H9 (cell line): ENCODE measurements around the gene HS2ST1. TPM values are rescaled to one million over a fixed set of nuclear protein-coding genes. Genes with fewer than 3 reads are reported as not detected.
"Not testable (repeated sequence)": the region's sequence is repeated elsewhere in the genome, so short reads cannot be mapped to it uniquely, and the experiment has no call there.

Experiments
- DNase-seq: peaks from one replicate; pipeline ENCODE4 v3.0.0-alpha.2; 2017
- H2AFZ ChIP-seq: one replicate; pipeline ENCODE4 v1.6.1; 2013; ENCODE audit warnings: mild to moderate bottlenecking, low read length, control low read depth, moderate library complexity
- H2AK5ac ChIP-seq: 2 replicates; pipeline ENCODE4 v1.6.1; 2013; ENCODE audit warnings: low read length, control low read depth, mixed read lengths; ENCODE audit not compliant: insufficient read length
- H2BK120ac ChIP-seq: one replicate; pipeline ENCODE4 v1.6.1; 2013; ENCODE audit warnings: low read depth, mild to moderate bottlenecking, low read length, control low read depth, inconsistent platforms; ENCODE audit not compliant: poor library complexity, severe bottlenecking
- H2BK12ac ChIP-seq: 2 replicates; pipeline ENCODE4 v1.6.1; 2013; ENCODE audit warnings: low read length, control low read depth, mixed read lengths, low read depth; ENCODE audit not compliant: insufficient read length
- H2BK15ac ChIP-seq: 2 replicates; pipeline ENCODE4 v1.6.1; 2013; ENCODE audit warnings: low read depth, low read length, control low read depth
- H2BK20ac ChIP-seq: one replicate; pipeline ENCODE4 v1.6.1; 2013; ENCODE audit warnings: low read depth, mild to moderate bottlenecking, low read length, control low read depth, inconsistent platforms; ENCODE audit not compliant: poor library complexity, severe bottlenecking
- H2BK5ac ChIP-seq: 2 replicates; pipeline ENCODE4 v1.6.1; 2013; ENCODE audit warnings: low read length, control low read depth, mixed read lengths; ENCODE audit not compliant: insufficient read length
- H3K14ac ChIP-seq: 2 replicates; pipeline ENCODE4 v1.6.1; 2013; ENCODE audit warnings: low read length, control low read depth; ENCODE audit not compliant: insufficient read depth
- H3K18ac ChIP-seq: 2 replicates; pipeline ENCODE4 v1.6.1; 2013; ENCODE audit warnings: low read depth, mild to moderate bottlenecking, mixed read lengths, low read length, control low read depth; ENCODE audit not compliant: insufficient read length
- H3K23ac ChIP-seq: 2 replicates; pipeline ENCODE4 v1.6.1; 2013; ENCODE audit warnings: low read length, control low read depth, mixed read lengths, low read depth; ENCODE audit not compliant: insufficient read length
- H3K23me2 ChIP-seq: 2 replicates; pipeline ENCODE4 v1.6.1; 2013; ENCODE audit warnings: low read depth, mild to moderate bottlenecking, mixed read lengths, low read length, control low read depth; ENCODE audit not compliant: insufficient read length, poor library complexity, severe bottlenecking
- H3K27ac ChIP-seq: 2 replicates; pipeline ENCODE4 v1.5.1; 2013; ENCODE audit warnings: low read length, control low read depth, mixed read lengths, low read depth; ENCODE audit not compliant: insufficient read length
- H3K27me3 ChIP-seq: 2 replicates; pipeline ENCODE4 v1.6.1; 2013; ENCODE audit warnings: low read length, control low read depth, inconsistent platforms; ENCODE audit not compliant: insufficient read depth
- H3K4ac ChIP-seq: 2 replicates; pipeline ENCODE4 v1.6.1; 2013; ENCODE audit warnings: low read depth, mild to moderate bottlenecking, control low read depth, inconsistent platforms, low read length, moderate library complexity
- H3K4me1 ChIP-seq: 2 replicates; pipeline ENCODE4 v1.6.1; 2013; ENCODE audit warnings: low read length, control low read depth, inconsistent platforms; ENCODE audit not compliant: insufficient read depth
- H3K4me2 ChIP-seq: 2 replicates; pipeline ENCODE4 v1.6.1; 2013; ENCODE audit warnings: low read length, control low read depth, mixed read lengths; ENCODE audit not compliant: insufficient read length, insufficient read depth
- H3K56ac ChIP-seq: 2 replicates; pipeline ENCODE4 v1.6.1; 2013; ENCODE audit warnings: low read depth, mild to moderate bottlenecking, mixed read lengths, low read length, control low read depth; ENCODE audit not compliant: insufficient read length
- H3K79me1 ChIP-seq: 2 replicates; pipeline ENCODE4 v1.6.1; 2013; ENCODE audit warnings: low read depth, mild to moderate bottlenecking, moderate library complexity, low read length, control low read depth, inconsistent platforms; ENCODE audit not compliant: insufficient read depth, poor library complexity, severe bottlenecking
- H3K79me2 ChIP-seq: 2 replicates; pipeline ENCODE4 v1.6.1; 2013; ENCODE audit warnings: low read length, control low read depth, inconsistent platforms; ENCODE audit not compliant: insufficient read depth
- H3K9ac ChIP-seq: 2 replicates; pipeline ENCODE4 v1.6.1; 2013; ENCODE audit warnings: low read length, control low read depth, mixed read lengths; ENCODE audit not compliant: insufficient read length; ENCODE audit errors: extremely low read depth
- H3K9me3 ChIP-seq: one replicate; pipeline ENCODE4 v1.6.1; 2013; ENCODE audit warnings: low read depth, low read length, inconsistent platforms; ENCODE audit not compliant: control insufficient read depth
- H3T11ph ChIP-seq: one replicate; pipeline ENCODE4 v1.6.1; 2013; ENCODE audit warnings: mild to moderate bottlenecking, low read length, control low read depth, inconsistent platforms
- H4K20me1 ChIP-seq: one replicate; pipeline ENCODE4 v1.6.1; 2013; ENCODE audit not compliant: control insufficient read depth, insufficient read length, insufficient read depth
- H4K5ac ChIP-seq: 2 replicates; pipeline ENCODE4 v1.6.1; 2013; ENCODE audit warnings: low read depth, mild to moderate bottlenecking, mixed read lengths, low read length, control low read depth; ENCODE audit not compliant: insufficient read length
- H4K8ac ChIP-seq: replicated peaks from 2 replicates; pipeline ENCODE4 v1.6.1; 2013; ENCODE audit warnings: low read length, control low read depth, mixed read lengths, low read depth; ENCODE audit not compliant: insufficient read length
- H4K91ac ChIP-seq: 2 replicates; pipeline ENCODE4 v1.6.1; 2013; ENCODE audit warnings: low read depth, mild to moderate bottlenecking, moderate library complexity, mixed read lengths, low read length, control low read depth; ENCODE audit not compliant: insufficient read length
- H3K27ac Mint-ChIP-seq, 3 experiments: 2 replicates in 2 of 3; 3 replicates in 1 of 3; pipeline ENCODE4 v1.8.0; 2020 to 2021; ENCODE audit warnings: mixed read lengths in 3 of 3, mild to moderate bottlenecking in 1 of 3, moderate library complexity in 1 of 3
- H3K27me3 Mint-ChIP-seq: 2 replicates; pipeline ENCODE4 v1.8.0; 2021; ENCODE audit warnings: low read depth, mild to moderate bottlenecking, moderate library complexity, mixed read lengths
- H3K36me3 Mint-ChIP-seq, 3 experiments: 2 replicates in 2 of 3; 3 replicates in 1 of 3; pipeline ENCODE4 v1.8.0; 2020 to 2021; ENCODE audit warnings: low read depth in 3 of 3, mixed read lengths in 3 of 3; ENCODE audit not compliant: insufficient read depth in 1 of 3
- H3K4me1 Mint-ChIP-seq, 2 experiments: 2 replicates each; pipeline ENCODE4 v1.8.0; 2020; ENCODE audit warnings: mixed read lengths in 2 of 2
- H3K4me3 Mint-ChIP-seq, 2 experiments: 2 replicates in 1 of 2; 3 replicates in 1 of 2; pipeline ENCODE4 v1.8.0; 2020 to 2021; ENCODE audit warnings: mild to moderate bottlenecking in 2 of 2, mixed read lengths in 2 of 2, moderate library complexity in 1 of 2
- H3K9me3 Mint-ChIP-seq, 2 experiments: 2 replicates in 1 of 2; 3 replicates in 1 of 2; pipeline ENCODE4 v1.8.0; 2020; ENCODE audit warnings: mild to moderate bottlenecking in 2 of 2, mixed read lengths in 2 of 2, moderate library complexity in 1 of 2
- WGBS: extraction: QIAGEN DNeasy Blood & Tissue Kit; methylation state at CpG from one replicate; pipeline ENCODE4 v1.1.7; 2013; ENCODE audit warnings: missing lambda C conversion rate, low lambda C conversion rate, mixed read lengths; ENCODE audit not compliant: insufficient read length; ENCODE audit errors: extremely low coverage; 5-methylcytosine and 5-hydroxymethylcytosine counted together
- total RNA-seq: library from RNA; stranded (reverse); gene quantifications from 2 replicates; pipeline ENCODE4 v1.2.1, GENCODE V29; 2021
- TF ChIP-seq, protein P1 (sequence below): fragments of 200-600 bp; sonication (generic); conservative IDR thresholded peaks from 3 replicates; pipeline ENCODE4 v1.8.0; 2021; ENCODE audit warnings: antibody characterized with exemption, mild to moderate bottlenecking

Gene HS2ST1
- total RNA-seq, 1 experiment from 2014 or later = 20.1 TPM

DNA sequence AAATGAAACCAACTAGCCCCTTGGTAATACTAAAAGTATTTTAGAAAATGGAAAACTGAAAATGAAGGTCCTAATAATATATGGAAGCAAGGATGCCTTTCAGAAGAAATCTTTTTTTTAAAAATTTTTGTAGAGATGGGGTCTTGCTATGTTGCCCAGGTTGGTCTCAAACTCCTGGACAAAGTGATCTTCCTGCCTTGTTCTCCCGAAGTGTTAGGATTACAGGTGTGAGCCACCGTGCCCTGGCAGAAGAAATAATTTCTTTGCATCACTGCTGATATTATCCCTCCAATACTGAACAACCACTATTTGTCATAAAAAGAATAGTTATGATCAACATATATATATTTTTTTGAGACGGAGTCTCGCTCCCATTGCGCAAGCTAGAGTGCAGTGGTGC lies 26.1 kb upstream of the HS2ST1 start:
- no peak overlapping the region for H2AFZ ChIP-seq
- no peak overlapping the region for H4K91ac ChIP-seq
- no peak overlapping the region for H4K8ac ChIP-seq
- Mint-ChIP-seq H3K27me3 (no peaks in the 10 kb centered on the region), H3K36me3 (peaks cover 7 to 14% (median 11%) of the 10 kb centered on the region in 3 experiments), H3K4me3 (no peak overlapping the region), H3K9me3 (no peaks in the 10 kb centered on the region), H3K27ac (no peak overlapping the region), H3K4me1 (no peaks in the 10 kb centered on the region; a peak in 1 of 4 replicates)
- no peak overlapping the region for H3K4ac ChIP-seq
- no peak overlapping the region for H2BK120ac ChIP-seq
- no peak overlapping the region for H2BK20ac ChIP-seq
- peaks cover 2% of the 10 kb centered on the region; the same call in 1 of the 2 replicates for H3K79me2 ChIP-seq
- no peak overlapping the region for H3K9ac ChIP-seq
- DNase-seq = no peak
- H4K20me1 ChIP-seq = no peaks in the 10 kb centered on the region
- no peak overlapping the region for H2BK5ac ChIP-seq
- no peak overlapping the region for H3K23ac ChIP-seq
- no peak overlapping the region for H2BK12ac ChIP-seq
- no peak overlapping the region for H3K14ac ChIP-seq
- no peaks in the 10 kb centered on the region for H3K9me3 ChIP-seq
- H3K27ac ChIP-seq = no peak overlapping the region
- H3K56ac ChIP-seq = no peak overlapping the region
- peaks cover 3% of the 10 kb centered on the region for H3K79me1 ChIP-seq
- H3K4me1 ChIP-seq = no peaks in the 10 kb centered on the region
- H3K23me2 ChIP-seq = no peaks in the 10 kb centered on the region
- no peaks in the 10 kb centered on the region for H3K27me3 ChIP-seq
- no peak overlapping the region for H4K5ac ChIP-seq
- no CpG with 5 or more reads among the region's 5 CpGs for WGBS
- TF ChIP-seq, protein P1, sequence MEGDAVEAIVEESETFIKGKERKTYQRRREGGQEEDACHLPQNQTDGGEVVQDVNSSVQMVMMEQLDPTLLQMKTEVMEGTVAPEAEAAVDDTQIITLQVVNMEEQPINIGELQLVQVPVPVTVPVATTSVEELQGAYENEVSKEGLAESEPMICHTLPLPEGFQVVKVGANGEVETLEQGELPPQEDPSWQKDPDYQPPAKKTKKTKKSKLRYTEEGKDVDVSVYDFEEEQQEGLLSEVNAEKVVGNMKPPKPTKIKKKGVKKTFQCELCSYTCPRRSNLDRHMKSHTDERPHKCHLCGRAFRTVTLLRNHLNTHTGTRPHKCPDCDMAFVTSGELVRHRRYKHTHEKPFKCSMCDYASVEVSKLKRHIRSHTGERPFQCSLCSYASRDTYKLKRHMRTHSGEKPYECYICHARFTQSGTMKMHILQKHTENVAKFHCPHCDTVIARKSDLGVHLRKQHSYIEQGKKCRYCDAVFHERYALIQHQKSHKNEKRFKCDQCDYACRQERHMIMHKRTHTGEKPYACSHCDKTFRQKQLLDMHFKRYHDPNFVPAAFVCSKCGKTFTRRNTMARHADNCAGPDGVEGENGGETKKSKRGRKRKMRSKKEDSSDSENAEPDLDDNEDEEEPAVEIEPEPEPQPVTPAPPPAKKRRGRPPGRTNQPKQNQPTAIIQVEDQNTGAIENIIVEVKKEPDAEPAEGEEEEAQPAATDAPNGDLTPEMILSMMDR = no peak
- H2AK5ac ChIP-seq = no peak overlapping the region
- H3K4me2 ChIP-seq = no peak overlapping the region
- H3K18ac ChIP-seq = no peak overlapping the region
- no peak overlapping the region for H2BK15ac ChIP-seq
- H3T11ph ChIP-seq = no peak overlapping the region

DNA sequence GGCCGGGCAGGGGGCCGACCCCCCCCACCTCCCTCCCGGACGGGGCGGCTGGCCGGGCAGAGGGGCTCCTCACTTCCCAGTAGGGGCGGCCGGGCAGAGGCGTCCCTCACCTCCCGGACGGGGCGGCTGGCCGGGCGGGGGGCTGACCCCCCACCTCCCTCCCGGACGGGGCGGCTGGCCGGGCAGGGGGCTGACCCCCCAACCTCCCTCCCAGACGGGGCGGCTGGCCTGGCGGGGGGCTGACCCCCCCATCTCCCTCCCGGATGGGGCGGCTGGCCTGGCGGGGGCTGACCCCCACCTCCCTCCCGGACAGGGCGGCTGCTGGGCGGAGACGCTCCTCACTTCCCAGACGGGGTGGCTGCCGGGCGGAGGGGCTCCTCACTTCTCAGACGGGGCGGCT lies 15.0 kb upstream of the HS2ST1 start:
- not testable (repeated sequence) for H2BK15ac ChIP-seq, H4K20me1 ChIP-seq, H3K4ac ChIP-seq, H3K27ac Mint-ChIP-seq, H2BK20ac ChIP-seq, H3K79me1 ChIP-seq, H2BK120ac ChIP-seq, H2AK5ac ChIP-seq, H3K9me3 ChIP-seq, H4K8ac ChIP-seq, H3K27me3 ChIP-seq, H3K4me2 ChIP-seq, H3K23me2 ChIP-seq, H2BK5ac ChIP-seq, H3K9ac ChIP-seq, H3K4me1 Mint-ChIP-seq, H3K18ac ChIP-seq, H4K91ac ChIP-seq, H3K27ac ChIP-seq, H3K4me1 ChIP-seq, H3K4me3 Mint-ChIP-seq, H4K5ac ChIP-seq, DNase-seq, H2BK12ac ChIP-seq, H3K23ac ChIP-seq, H2AFZ ChIP-seq, H3K79me2 ChIP-seq, H3K56ac ChIP-seq, H3K27me3 Mint-ChIP-seq, H3K14ac ChIP-seq, H3T11ph ChIP-seq
- no CpG with 5 or more reads among the region's 33 CpGs for WGBS
- peaks cover 42 to 54% (median 52%) of the 10 kb centered on the region in 3 experiments for H3K36me3 Mint-ChIP-seq
- peaks cover 9 to 10% of the 10 kb centered on the region in 2 experiments; a peak in 3 of 5 replicates for H3K9me3 Mint-ChIP-seq
